ENCODE results near the gene SAMD11.

- TF ChIP-seq EZH2 (IDR thresholded peaks at IDR 0.05; ENCODE audit: insufficient read depth, poor library complexity, severe bottlenecking) (no peak), EZH2phosphoT487 (IDR thresholded peaks at IDR 0.05; ENCODE audit: insufficient read depth, low read depth) (no peak)
These were observed 8.8 kb upstream of the SAMD11 start for GRCh38 chr1:914891-915280.

Measured in GM23248 (cell line).